H4 (cell line): ENCODE data around the gene PCSK4. TPM values are rescaled to one million over a fixed set of nuclear protein-coding genes. Genes with fewer than 3 reads are reported as not detected.

ENCODE experiments used
- DNase-seq: peaks from one replicate; pipeline ENCODE4 v3.0.0-alpha.2; 2015; ENCODE audit warnings: low spot score
- total RNA-seq: library from RNA; depleted of rRNA; stranded (reverse); fragments of >200 nt; shearing (Covaris generic); gene quantifications from 2 replicates; pipeline ENCODE4 v1.2.3, GENCODE V29; 2014

The PCSK4 gene
- total RNA-seq, 1 experiment from 2014 or later, result 0.31 TPM

DNA sequence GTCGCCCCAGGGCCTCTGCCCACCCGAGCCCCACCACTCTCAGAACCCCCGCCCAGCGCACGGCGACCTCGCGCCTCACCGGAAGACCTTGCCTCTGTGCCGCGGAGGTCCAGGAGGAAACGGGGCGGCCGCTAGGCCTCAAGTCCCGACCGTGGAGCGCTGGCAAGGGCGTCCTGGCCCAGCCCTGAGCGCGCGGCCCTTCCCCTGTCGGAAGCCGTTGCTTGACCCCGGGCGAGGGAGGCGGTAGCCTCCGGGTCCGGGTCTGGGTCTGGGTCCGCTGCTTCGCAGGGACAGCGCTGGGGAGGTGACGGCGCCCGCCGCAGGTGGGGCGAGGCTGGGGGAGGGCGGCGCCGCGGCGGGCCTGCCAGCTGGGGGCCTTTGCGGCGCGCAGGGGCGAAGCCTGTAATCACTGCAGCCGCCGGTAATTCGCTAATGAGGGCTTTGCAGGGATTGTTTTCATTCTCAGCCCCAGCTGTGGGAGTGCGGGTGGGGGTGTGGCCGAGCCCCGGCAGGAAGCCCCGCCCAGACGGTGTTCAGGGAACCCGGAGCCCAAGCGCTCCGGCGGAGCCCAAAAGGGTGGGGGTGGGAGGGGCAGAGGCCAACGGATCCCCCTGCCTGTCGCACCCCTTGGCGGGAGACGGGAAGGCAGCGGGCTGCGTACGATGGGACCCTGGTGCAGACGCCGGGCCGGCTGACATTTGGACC, 19.7 kb downstream of the PCSK4 start:
- no peak for DNase-seq

DNA sequence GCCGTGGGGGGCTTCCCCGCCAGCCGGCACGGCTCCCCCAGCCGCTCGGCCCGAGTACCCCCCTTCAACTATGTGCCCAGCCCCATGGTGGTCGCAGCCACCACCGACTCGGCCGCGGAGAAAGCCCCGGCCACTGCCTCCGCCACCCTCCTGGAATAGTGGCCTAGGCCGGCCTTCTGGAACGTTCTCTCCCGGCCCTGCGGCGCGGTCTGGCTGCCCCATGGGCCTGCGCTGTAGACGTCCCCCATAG, 20.2 kb downstream of the PCSK4 start:
- no peak for DNase-seq

DNA sequence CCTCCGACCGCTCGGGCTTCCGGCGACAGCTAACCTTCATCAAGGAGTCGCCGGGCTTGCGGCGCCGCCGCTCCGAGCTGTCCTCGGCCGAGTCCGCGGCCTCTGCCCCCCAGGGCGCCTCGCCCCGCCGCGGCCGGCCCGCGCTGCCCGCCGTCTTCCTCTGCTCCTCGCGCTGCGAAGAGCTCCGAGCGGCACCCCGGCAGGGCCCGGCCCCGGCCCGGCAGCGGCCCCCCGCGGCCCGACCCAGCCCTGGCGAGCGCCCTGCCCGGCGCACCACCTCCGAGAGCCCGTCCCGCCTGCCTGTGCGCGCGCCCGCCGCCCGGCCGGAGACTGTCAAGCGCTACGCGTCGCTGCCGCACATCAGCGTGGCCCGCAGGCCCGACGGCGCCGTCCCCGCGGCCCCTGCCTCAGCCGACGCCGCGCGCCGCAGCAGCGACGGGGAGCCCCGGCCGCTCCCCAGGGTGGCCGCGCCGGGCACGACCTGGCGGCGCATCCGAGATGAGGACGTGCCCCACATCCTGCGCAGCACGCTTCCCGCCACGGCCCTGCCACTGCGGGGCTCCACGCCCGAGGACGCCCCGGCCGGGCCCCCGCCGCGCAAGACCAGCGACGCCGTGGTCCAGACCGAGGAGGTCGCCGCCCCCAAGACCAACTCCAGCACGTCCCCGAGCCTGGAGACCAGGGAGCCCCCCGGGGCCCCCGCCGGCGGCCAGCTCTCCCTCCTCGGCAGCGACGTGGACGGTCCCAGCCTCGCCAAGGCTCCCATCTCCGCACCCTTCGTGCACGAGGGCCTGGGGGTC, 20.7 kb downstream of the PCSK4 start:
- no peak for DNase-seq

DNA sequence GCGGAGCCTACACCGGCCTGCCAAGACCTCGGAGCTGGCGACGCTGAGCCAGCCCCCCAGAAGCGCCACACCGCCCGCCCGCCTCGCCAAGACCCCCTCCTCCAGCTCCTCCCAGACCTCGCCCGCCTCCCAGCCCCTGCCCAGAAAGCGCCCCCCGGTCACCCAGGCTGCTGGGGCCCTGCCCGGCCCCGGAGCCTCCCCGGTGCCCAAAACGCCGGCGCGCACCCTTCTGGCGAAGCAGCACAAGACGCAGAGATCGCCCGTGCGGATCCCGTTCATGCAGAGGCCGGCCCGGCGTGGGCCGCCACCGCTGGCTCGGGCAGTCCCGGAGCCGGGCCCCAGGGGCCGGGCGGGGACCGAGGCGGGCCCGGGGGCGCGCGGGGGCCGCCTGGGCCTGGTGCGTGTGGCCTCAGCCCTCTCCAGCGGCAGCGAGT, 21.3 kb downstream of the PCSK4 start:
- no peak for DNase-seq

DNA sequence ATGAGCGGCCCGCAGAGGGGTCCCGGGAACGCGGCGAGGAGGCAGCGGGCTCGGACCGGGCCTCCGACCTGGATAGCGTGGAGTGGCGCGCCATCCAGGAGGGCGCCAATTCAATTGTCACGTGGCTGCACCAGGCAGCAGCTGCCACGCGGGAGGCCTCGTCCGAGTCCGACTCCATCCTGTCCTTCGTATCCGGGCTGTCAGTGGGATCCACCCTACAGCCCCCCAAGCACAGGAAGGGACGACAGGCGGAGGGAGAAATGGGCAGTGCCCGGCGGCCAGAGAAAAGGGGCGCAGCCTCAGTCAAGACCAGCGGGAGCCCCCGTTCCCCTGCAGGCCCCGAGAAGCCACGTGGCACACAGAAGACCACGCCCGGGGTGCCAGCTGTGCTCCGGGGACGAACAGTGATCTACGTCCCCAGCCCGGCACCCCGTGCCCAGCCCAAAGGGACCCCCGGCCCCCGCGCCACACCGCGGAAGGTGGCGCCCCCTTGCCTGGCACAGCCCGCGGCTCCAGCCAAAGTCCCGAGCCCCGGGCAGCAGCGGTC, 21.8 kb downstream of the PCSK4 start:
- no peak for DNase-seq

DNA sequence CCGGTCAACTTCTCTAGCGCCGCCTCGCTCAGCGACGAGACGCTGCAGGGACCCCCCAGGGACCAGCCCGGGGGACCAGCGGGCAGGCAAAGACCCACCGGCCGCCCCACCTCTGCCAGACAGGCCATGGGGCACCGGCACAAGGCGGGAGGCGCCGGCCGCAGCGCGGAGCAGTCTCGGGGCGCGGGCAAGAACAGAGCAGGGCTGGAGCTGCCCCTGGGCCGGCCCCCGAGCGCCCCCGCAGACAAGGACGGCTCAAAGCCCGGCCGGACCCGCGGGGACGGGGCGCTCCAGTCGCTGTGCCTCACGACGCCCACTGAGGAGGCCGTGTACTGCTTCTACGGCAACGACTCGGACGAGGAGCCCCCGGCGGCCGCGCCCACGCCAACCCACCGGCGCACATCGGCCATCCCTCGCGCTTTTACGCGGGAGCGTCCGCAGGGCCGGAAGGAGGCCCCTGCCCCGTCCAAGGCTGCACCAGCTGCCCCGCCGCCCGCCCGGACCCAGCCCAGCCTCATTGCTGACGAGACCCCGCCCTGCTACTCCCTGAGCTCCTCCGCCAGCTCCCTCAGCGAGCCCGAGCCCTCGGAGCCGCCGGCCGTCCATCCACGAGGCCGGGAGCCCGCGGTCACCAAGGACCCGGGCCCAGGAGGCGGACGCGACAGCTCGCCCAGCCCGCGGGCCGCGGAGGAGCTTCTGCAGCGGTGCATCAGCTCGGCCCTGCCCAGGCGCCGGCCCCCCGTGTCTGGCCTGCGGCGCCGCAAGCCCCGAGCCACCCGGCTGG, 22.5 kb downstream of the PCSK4 start:
- DNase-seq, result no peak

DNA sequence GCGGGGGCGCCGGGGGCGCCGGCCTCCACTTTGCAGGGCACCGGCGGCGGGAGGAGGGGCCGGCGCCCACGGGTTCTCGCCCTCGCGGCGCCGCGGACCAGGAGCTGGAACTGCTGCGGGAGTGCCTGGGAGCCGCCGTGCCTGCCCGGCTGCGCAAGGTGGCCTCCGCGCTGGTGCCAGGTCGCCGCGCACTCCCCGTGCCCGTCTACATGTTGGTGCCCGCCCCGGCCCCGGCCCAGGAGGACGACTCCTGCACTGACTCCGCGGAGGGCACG, 23.0 kb downstream of the PCSK4 start:
- DNase-seq, result no peak

DNA sequence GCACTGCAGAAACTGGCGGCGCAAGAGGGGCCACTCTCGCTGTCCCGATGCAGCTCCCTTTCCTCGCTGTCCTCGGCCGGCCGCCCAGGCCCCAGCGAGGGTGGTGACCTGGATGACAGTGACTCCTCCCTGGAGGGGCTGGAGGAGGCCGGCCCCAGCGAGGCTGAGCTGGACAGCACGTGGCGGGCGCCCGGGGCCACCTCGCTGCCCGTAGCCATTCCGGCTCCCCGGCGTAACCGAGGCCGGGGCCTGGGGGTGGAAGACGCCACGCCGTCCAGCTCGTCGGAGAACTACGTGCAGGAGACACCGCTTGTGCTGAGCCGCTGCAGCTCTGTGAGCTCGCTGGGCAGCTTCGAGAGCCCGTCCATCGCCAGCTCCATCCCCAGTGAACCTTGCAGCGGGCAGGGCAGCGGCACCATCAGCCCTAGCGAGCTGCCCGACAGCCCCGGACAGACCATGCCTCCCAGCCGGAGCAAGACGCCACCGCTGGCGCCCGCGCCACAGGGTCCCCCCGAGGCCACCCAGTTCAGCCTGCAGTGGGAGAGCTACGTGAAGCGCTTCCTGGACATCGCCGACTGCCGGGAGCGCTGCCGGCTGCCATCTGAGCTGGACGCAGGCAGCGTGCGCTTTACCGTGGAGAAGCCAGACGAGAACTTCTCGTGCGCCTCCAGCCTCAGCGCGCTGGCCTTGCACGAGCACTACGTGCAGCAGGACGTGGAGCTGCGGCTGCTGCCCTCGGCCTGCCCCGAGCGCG, 23.5 kb downstream of the PCSK4 start:
- DNase-seq, result no peak

DNA sequence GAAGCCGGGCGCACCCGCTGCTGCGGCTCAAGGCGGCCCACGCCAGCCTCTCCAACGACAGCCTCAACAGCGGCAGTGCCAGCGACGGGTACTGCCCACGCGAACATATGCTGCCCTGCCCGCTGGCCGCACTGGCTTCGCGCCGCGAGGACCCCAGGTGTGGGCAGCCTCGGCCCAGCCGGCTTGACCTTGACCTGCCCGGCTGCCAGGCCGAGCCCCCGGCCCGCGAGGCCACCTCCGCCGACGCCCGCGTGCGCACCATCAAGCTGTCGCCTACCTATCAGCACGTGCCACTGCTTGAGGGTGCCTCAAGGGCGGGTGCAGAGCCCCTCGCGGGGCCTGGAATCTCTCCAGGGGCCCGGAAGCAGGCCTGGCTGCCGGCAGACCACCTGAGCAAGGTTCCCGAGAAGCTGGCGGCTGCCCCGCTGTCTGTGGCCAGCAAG, 24.1 kb downstream of the PCSK4 start:
- no peak for DNase-seq

DNA sequence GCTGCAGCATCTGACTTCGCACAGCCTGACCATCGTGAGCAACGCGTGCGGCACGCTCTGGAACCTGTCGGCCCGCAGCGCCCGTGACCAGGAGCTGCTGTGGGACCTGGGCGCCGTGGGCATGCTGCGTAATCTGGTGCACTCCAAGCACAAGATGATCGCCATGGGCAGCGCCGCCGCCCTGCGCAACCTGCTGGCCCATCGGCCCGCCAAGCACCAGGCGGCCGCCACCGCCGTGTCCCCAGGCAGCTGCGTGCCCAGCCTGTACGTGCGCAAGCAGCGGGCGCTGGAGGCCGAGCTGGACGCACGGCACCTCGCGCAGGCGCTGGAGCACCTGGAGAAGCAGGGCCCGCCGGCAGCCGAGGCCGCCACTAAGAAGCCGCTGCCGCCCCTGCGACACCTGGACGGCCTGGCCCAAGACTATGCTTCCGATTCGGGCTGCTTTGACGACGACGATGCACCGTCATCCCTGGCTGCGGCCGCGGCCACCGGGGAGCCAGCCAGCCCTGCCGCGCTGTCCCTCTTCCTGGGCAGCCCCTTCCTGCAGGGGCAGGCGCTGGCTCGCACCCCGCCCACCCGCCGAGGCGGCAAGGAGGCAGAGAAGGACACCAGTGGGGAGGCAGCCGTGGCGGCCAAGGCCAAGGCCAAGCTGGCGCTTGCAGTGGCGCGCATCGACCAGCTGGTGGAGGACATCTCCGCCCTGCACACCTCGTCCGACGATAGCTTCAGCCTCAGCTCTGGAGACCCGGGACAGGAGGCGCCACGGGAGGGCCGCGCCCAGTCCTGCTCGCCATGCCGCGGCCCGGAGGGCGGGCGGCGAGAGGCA, 24.7 kb downstream of the PCSK4 start:
- no peak for DNase-seq

DNA sequence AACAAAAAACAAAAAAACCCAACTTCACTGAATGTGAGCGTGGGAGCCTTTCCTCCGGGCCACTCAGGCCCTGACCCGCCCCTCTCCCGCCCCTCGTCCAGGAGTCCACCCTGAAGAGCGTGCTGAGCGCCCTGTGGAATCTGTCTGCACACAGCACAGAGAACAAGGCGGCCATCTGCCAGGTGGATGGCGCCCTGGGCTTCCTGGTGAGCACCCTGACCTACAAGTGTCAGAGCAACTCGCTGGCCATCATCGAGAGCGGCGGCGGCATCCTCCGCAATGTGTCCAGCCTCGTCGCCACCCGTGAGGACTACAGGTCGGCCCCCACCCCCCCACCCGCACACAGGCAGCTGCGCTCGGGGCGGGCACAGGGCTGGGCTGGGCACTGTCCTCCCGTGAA, 28.3 kb downstream of the PCSK4 start:
- DNase-seq, result no peak

DNA sequence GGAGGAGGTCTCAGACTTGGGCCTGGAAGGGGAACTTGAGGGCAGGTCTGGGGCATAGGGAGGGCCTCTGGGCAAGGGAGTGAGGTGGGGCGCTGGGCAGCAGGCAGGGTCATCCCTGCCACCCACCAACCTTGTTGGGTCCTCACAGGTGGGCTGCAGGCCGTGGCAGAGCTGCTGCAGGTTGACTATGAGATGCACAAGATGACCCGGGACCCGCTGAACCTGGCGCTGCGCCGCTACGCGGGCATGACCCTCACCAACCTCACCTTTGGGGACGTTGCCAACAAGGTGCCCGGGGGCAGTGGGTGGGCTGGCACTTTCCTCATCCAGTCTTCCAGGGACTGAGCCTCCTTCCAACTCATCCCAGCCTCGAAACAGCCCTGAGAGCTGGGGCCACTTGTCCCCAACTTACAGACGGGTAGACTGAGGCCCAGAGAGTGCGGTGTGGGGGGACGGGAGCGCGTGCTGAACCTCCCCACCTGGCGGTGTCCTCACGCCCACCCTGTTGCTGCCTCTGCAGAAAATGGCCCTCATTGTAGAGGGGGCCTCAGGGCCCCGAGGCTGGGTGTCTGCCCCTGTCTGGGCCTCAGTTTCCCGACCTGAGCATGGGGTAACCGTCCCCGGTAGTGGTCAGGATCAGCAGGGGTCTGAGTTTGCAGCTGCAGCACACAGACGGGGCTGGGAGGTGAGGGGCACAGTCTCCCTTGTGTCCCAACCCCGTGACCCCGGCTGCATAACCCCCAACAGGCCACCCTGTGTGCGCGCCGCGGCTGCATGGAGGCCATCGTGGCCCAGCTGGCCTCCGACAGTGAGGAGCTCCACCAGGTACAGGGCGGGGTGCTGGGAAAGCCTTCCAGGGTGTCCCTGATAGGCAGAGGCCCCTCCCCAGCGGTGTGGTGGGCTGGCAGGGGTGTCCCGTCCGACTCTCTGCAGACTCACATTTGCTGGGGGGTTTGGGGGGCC, 29.8 kb downstream of the PCSK4 start:
- DNase-seq, result no peak

DNA sequence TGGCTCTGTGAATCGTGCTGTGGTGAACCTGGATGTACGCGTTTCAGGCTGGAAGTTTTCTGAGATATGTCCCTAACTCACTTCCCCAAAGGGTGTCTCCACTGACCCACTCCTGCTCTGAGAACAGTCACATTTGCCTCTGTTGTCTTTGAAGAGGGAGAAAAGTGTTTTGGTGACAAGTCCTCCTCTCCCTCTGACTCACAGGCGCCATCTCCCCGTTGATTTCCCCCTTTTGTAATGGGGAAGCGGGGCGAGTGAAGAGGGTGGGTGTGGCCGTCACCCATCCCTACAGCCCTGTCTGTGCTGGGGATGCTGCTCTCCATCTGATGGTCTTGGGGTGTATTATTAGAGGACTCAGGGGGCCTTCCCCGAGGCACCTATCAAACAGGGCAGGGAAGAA, 30.7 kb downstream of the PCSK4 start:
- DNase-seq, result no peak

DNA sequence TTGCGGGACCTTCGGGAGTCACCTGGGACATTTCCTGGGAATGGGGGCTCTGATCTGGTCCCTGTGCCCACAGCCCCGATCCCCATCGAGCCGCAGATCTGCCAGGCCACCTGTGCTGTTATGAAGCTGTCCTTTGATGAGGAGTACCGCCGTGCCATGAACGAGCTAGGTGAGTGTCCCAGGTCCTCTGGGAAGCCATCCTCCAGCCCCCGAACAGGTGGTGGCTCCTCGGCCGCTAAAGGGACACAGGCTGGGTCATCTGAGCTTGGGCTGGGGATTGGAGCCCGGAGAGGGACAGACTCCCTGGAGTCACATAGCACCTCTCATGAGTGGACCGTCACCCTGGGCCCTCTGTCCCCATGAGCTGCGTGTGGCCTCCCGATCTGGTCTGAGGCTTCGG, 32.3 kb downstream of the PCSK4 start:
- no peak for DNase-seq

DNA sequence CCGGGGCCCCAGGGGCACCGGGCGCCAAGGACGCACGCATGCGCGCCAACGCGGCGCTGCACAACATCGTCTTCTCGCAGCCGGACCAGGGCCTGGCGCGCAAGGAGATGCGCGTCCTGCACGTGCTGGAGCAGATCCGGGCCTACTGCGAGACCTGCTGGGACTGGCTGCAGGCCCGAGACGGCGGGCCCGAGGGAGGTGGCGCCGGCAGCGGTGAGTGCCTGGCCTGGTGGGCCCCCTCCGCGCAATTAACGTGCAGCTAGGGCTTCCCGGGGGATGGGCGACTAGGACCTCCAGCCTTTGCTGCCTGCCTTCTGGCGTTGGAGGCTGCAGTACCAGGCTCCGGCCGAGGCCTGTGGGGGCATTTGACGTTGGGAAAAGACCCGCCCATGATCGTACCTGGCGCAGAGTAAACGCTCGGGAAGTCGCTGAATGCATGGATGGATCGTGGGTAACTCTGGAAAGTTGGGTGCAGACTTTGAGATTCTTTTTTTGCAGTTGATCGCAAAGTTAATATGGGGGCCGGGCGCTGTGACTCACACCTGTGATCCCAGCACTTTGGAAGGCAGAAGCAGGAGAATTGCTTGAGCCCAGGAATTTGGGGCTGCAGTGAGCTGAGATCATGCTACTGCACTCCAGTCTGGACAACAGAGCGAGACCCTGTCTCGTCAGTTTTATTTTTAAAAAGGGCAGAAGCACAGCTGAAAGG, 33.0 kb downstream of the PCSK4 start:
- DNase-seq, result no peak

DNA sequence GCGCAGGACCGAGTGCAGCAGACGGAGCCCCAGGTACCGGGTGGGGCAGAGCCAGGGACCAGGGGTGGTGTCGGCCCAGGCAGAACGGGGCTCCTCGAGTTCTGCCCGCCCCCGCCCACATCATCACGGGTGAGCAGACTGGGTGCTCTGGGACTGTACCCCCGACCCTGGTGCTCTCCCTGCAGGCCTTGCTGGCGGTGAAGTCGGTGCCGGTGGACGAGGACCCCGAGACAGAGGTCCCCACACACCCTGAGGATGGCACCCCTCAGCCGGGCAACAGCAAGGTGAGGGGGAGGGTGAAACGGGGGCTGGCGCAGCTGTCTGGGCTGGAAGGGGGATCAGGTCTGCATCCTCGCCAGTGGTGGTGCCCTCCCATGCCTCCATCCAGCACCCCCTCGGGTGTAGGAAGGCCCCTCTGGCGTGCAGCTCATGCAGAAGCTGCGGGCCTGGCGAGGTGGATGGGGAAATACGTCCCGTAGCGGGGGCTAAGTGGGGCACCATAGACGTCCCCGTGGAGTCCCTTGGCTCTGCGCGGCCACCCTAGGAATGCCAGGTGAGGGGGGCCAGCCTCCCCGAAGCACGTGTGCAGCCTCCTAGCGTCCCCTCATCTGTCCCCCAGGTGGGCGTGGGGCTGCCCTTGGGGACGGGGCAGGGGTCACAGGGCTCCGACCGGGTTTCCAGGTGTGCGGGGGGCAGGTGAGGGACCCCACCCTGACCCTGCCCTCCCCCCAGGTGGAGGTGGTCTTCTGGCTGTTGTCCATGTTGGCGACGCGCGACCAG, 33.8 kb downstream of the PCSK4 start:
- no peak for DNase-seq

DNA sequence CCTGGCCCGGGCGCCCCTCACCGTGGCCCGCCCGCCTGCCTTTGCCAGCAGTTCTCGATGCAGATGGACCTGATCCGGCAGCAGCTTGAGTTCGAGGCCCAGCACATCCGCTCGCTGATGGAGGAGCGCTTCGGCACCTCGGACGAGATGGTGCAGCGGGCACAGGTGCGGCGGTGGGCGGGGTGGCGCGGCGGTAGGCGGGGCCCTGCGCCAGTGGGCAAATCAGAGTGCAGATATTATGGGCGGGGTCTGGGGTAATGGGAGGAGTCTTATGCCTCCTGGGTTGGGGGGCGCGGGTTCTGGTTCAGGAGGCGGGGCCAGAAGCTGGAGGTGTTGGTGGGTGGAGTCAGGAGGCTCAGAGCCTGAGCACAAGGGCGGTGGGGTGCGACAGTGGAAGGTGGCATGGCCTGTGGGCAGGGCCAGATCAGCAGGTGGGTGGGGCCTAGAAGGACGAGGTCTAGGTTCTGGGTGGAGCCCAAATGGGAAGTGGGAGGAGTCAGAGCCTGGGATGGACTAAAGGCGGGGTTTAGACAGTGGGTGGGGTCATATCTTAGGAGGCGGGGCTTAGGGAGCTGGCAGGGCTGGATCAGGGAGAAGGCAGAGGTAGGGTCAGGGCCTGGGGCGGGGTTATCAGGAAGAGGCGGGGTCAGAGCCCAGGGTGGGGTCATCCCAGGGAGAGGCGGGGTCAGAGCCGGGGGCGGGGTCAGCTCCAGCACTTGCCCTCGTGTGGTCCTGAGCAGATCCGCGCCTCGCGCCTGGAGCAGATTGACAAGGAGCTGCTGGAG, 34.6 kb downstream of the PCSK4 start:
- DNase-seq, result no peak

DNA sequence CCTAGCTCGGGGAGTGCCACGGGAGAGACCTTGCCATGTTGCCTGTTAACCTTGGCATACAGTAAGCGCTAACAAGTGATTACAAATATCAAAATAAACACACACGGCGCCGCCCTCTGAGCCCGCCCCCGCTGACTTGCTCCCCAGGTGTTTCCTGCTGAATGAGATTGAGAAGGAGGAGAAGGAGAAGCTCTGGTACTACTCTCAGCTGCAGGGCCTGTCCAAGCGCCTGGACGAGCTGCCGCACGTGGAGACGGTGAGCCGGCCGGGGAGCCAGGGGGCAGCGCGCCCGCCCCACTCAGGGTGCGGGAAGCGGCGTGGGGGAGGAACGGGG, 35.2 kb downstream of the PCSK4 start:
- no peak for DNase-seq
